Activated CD4-positive, CD25-positive, alpha-beta regulatory T cell treated with anti-CD3 and anti-CD28 coated beads, Interleukin-2, amount 50 U/mL, for 16 hours (primary cell): ENCODE data around the gene PPP4R2.

Source experiments
- DNase-seq: peaks from one replicate; pipeline ENCODE4 v3.0.0-alpha.2; 2020; ENCODE audit warnings: low read depth, low spot score

The PPP4R2 gene

GRCh38 chr3:73069775-73070444, 73.3 kb downstream of the PPP4R2 start:
- DNase-seq, result no peak

- DNase-seq, result no peak
These were observed 74.3 kb downstream of the PPP4R2 start for GRCh38 chr3:73070675-73071575.

GRCh38 chr3:73071952-73072351, 75.3 kb downstream of the PPP4R2 start:
- DNase-seq, result no peak

- DNase-seq, result no peak
These were observed 76.0 kb downstream of the PPP4R2 start for GRCh38 chr3:73072634-73073033.

- DNase-seq, result no peak
These were observed 76.6 kb downstream of the PPP4R2 start for GRCh38 chr3:73073091-73073707.

GRCh38 chr3:73074781-73075180, 78.2 kb downstream of the PPP4R2 start:
- DNase-seq, result no peak

GRCh38 chr3:73080216-73080966, 83.8 kb downstream of the PPP4R2 start:
- no peak for DNase-seq

GRCh38 chr3:73081140-73081539, 84.5 kb downstream of the PPP4R2 start:
- DNase-seq, result no peak

- no peak for DNase-seq
These were observed 87.6 kb downstream of the PPP4R2 start for GRCh38 chr3:73084170-73084569.

GRCh38 chr3:73086071-73086494, 89.5 kb downstream of the PPP4R2 start:
- peak; percentile 8 for DNase-seq

GRCh38 chr3:73094129-73094528, 97.5 kb downstream of the PPP4R2 start:
- no peak for DNase-seq

- no peak for DNase-seq
These were observed 98.3 kb downstream of the PPP4R2 start for GRCh38 chr3:73094951-73095350.

GRCh38 chr3:73096169-73096568, 99.6 kb downstream of the PPP4R2 start:
- DNase-seq, result no peak

GRCh38 chr3:73098026-73098425, 101.4 kb downstream of the PPP4R2 start:
- no peak for DNase-seq

GRCh38 chr3:73098873-73099272, 102.3 kb downstream of the PPP4R2 start:
- DNase-seq, result no peak

- peak; percentile 51 for DNase-seq
These were observed 104.3 kb downstream of the PPP4R2 start for GRCh38 chr3:73100741-73101559.

- no peak for DNase-seq
These were observed 105.3 kb downstream of the PPP4R2 start for GRCh38 chr3:73101881-73102280.

GRCh38 chr3:73107215-73107614, 110.6 kb downstream of the PPP4R2 start:
- no peak for DNase-seq

GRCh38 chr3:73107676-73108187, 111.1 kb downstream of the PPP4R2 start:
- no peak for DNase-seq

GRCh38 chr3:73108750-73109149, 112.1 kb downstream of the PPP4R2 start:
- no peak for DNase-seq

GRCh38 chr3:73110530-73110929, 113.9 kb downstream of the PPP4R2 start:
- no peak for DNase-seq
